Neuronal stem cell (in vitro differentiated cells): ENCODE measurements around the gene SCGN. TPM values are rescaled to one million over a fixed set of nuclear protein-coding genes. Genes with fewer than 3 reads are reported as not detected.

Source experiments
- DNase-seq: peaks from one replicate; pipeline ENCODE4 v3.0.0-alpha.2; 2013; ENCODE audit warnings: low spot score
- H2AFZ ChIP-seq: one replicate; pipeline ENCODE4 v1.6.1; 2013; ENCODE audit warnings: mild to moderate bottlenecking, low read length, inconsistent platforms
- H2AK5ac ChIP-seq: 2 replicates; pipeline ENCODE4 v1.6.1; 2013; ENCODE audit warnings: low read depth, mild to moderate bottlenecking, inconsistent platforms, low read length, moderate library complexity, mixed read lengths
- H2BK120ac ChIP-seq: 2 replicates; pipeline ENCODE4 v1.6.1; 2013; ENCODE audit warnings: low read depth, mild to moderate bottlenecking, inconsistent platforms, low read length, moderate library complexity, mixed read lengths
- H2BK12ac ChIP-seq: one replicate; pipeline ENCODE4 v1.6.1; 2013; ENCODE audit warnings: low read length, inconsistent platforms
- H2BK15ac ChIP-seq: 2 replicates; pipeline ENCODE4 v1.6.1; 2013; ENCODE audit warnings: mild to moderate bottlenecking, low read length, inconsistent platforms, mixed read lengths
- H2BK5ac ChIP-seq: one replicate; pipeline ENCODE4 v1.6.1; 2013; ENCODE audit warnings: inconsistent platforms, mild to moderate bottlenecking, low read length, moderate library complexity
- H3K14ac ChIP-seq: one replicate; pipeline ENCODE4 v1.6.1; 2013; ENCODE audit warnings: low read length, inconsistent platforms
- H3K18ac ChIP-seq: 2 replicates; pipeline ENCODE4 v1.6.1; 2013; ENCODE audit warnings: low read length, inconsistent platforms
- H3K23ac ChIP-seq: 2 replicates; pipeline ENCODE4 v1.6.1; 2013; ENCODE audit warnings: low read depth, mild to moderate bottlenecking, mixed read lengths, low read length, inconsistent platforms; ENCODE audit not compliant: poor library complexity
- H3K27ac ChIP-seq: replicated peaks from 3 replicates; pipeline ENCODE4 v1.5.1; 2013; ENCODE audit warnings: low read length, inconsistent platforms
- H3K27me3 ChIP-seq, 3 experiments: 2 replicates each; pipeline ENCODE4 v1.6.1; 2013; ENCODE audit warnings: low read length in 3 of 3, mild to moderate bottlenecking in 2 of 3, inconsistent platforms in 1 of 3, low read depth in 1 of 3, mixed read lengths in 1 of 3, moderate library complexity in 1 of 3; ENCODE audit not compliant: control insufficient read depth in 3 of 3, insufficient read depth in 3 of 3
- H3K36me3 ChIP-seq, 2 donors: replicated peaks in 1 of 2; 2 replicates each; pipeline ENCODE4 v1.6.1; 2013; ENCODE audit warnings: low read length in 2 of 2; ENCODE audit not compliant: control insufficient read depth in 2 of 2, insufficient read depth in 2 of 2
- H3K4ac ChIP-seq: 2 replicates; pipeline ENCODE4 v1.6.1; 2013; ENCODE audit warnings: inconsistent platforms, mild to moderate bottlenecking, low read length, moderate library complexity
- H3K4me1 ChIP-seq, 2 donors: 1 replicate in 1 of 2; 2 replicates in 1 of 2; pipeline ENCODE4 v1.6.1; 2013; ENCODE audit warnings: low read length in 2 of 2, low read depth in 1 of 2; ENCODE audit not compliant: control insufficient read depth in 2 of 2, insufficient read depth in 1 of 2
- H3K4me2 ChIP-seq: one replicate; pipeline ENCODE4 v1.6.1; 2013; ENCODE audit warnings: mild to moderate bottlenecking, low read length, inconsistent platforms; ENCODE audit not compliant: insufficient read depth, poor library complexity, severe bottlenecking
- H3K4me3 ChIP-seq, 2 donors: 2 replicates each; pipeline ENCODE4 v1.5.1; 2013; ENCODE audit warnings: low read length in 2 of 2, mild to moderate bottlenecking in 2 of 2, inconsistent platforms in 1 of 2, moderate library complexity in 1 of 2
- H3K79me1 ChIP-seq: one replicate; pipeline ENCODE4 v1.6.1; 2013; ENCODE audit warnings: low read depth, mild to moderate bottlenecking, inconsistent platforms, low read length, moderate library complexity
- H3K9ac ChIP-seq: one replicate; pipeline ENCODE4 v1.6.1; 2013; ENCODE audit warnings: mild to moderate bottlenecking, low read depth, low read length, inconsistent platforms; ENCODE audit not compliant: poor library complexity
- H3K9me3 ChIP-seq, 2 donors: replicated peaks in 1 of 2; 2 replicates each; pipeline versions ENCODE3 to v1.6.1; 2013; ENCODE audit warnings: low read length in 2 of 2, mild to moderate bottlenecking in 2 of 2, inconsistent platforms in 1 of 2, low read depth in 1 of 2, mixed read lengths in 1 of 2, moderate library complexity in 1 of 2; ENCODE audit not compliant: control insufficient read depth in 2 of 2, insufficient read depth in 1 of 2
- H4K8ac ChIP-seq: one replicate; pipeline ENCODE4 v1.6.1; 2013; ENCODE audit warnings: low read depth, mild to moderate bottlenecking, inconsistent platforms, low read length, moderate library complexity
- H4K91ac ChIP-seq: one replicate; pipeline ENCODE4 v1.6.1; 2013; ENCODE audit warnings: low read length, low read depth, mild to moderate bottlenecking, inconsistent platforms; ENCODE audit not compliant: poor library complexity
- WGBS, 2 donors: extraction: QIAGEN DNeasy Blood & Tissue Kit; methylation state at CpG; one replicate each; pipeline ENCODE4 v1.1.7; 2013; ENCODE audit warnings: missing lambda C conversion rate in 2 of 2, mixed read lengths in 1 of 2; ENCODE audit not compliant: insufficient read length in 2 of 2, insufficient replicate concordance in 1 of 2; ENCODE audit errors: extremely low coverage in 2 of 2; 5-methylcytosine and 5-hydroxymethylcytosine counted together
- polyA plus RNA-seq, 2 experiments: library from polyadenylated mRNA; stranded (reverse); fragments of 200-250 nt; gene quantifications; one replicate each; pipeline ENCODE4 v1.2.3, GENCODE V29; 2013

The SCGN gene, protein sequence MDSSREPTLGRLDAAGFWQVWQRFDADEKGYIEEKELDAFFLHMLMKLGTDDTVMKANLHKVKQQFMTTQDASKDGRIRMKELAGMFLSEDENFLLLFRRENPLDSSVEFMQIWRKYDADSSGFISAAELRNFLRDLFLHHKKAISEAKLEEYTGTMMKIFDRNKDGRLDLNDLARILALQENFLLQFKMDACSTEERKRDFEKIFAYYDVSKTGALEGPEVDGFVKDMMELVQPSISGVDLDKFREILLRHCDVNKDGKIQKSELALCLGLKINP
- polyA plus RNA-seq (2013, experiment 1 of 2): 0.03 TPM
- not detected for polyA plus RNA-seq (2013, experiment 2 of 2)

DNA sequence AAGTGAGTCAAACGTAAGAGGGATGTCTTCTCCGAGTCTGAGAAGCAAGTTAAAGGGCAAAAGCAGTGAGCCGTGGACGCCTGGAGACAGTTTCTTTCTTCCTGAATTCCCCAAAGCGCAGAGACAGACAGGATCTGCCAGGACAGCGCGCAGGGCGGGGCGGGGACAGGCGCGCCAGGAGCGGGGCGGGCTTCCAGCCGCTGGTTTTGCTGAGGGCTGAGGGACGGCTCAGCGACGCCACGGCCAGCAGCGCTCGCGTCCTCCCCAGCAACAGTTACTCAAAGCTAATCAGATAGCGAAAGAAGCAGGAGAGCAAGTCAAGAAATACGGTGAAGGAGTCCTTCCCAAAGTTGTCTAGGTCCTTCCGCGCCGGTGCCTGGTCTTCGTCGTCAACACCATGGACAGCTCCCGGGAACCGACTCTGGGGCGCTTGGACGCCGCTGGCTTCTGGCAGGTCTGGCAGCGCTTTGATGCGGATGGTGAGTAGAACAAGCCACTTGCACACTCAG, at the start of gene SCGN:
TSS of gene SCGN (plus strand) at position 209 of the 509 bp plus-strand sequence. CDS start at position 398, 189 bp downstream.
- H2BK120ac ChIP-seq: no peak within 1 kb of the TSS
- no peak within 1 kb of the TSS for H3K4ac ChIP-seq
- peak within 1 kb of the TSS; percentile 77 for H2AFZ ChIP-seq
- H3K4me2 ChIP-seq: peak within 1 kb of the TSS; percentile 85
- no peaks in the 10 kb centered on the region for H3K9me3 ChIP-seq
- no peak within 1 kb of the TSS for H3K18ac ChIP-seq
- H3K14ac ChIP-seq: no peak within 1 kb of the TSS
- no peak within 1 kb of the TSS for H3K27ac ChIP-seq
- no peak within 1 kb of the TSS for H4K91ac ChIP-seq
- no peak within 1 kb of the TSS for H2AK5ac ChIP-seq
- H2BK5ac ChIP-seq: no peak within 1 kb of the TSS
- H4K8ac ChIP-seq: no peak within 1 kb of the TSS
- H2BK12ac ChIP-seq: no peak within 1 kb of the TSS
- H3K4me3 ChIP-seq: peak within 1 kb of the TSS; percentile 14 to 58
- peak; percentile 81 for DNase-seq
- H3K23ac ChIP-seq: no peak within 1 kb of the TSS
- H2BK15ac ChIP-seq: no peak within 1 kb of the TSS
- no peaks in the 10 kb centered on the region for H3K36me3 ChIP-seq
- H3K4me1 ChIP-seq: peaks cover 0 to 3% of the 10 kb centered on the region in 2 donors
- no peak within 1 kb of the TSS for H3K9ac ChIP-seq
- WGBS, 2 donors: no CpG with 5 or more reads among the region's 35 CpGs
- no peaks in the 10 kb centered on the region for H3K79me1 ChIP-seq
- peaks cover 0 to 44% (median 9%) of the 10 kb centered on the region in 3 experiments for H3K27me3 ChIP-seq

DNA sequence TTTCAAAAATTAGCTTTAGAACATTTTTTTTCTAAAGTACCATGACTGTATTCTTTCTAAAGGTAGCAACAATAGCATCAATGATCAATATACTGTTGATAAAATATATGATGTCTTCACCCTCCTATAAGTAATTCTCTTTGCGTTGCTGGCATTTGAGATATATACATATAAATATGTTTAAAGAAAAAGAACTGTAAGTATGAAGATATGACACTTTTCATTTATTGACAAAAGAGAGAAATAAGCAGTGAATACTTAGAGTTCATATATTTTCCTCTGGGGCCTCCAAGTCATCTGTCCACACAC, 49.4 kb upstream of the SCGN start:
- WGBS, 2 donors: no CpG with 5 or more reads among the region's 1 CpG
- H3K18ac ChIP-seq: no peak overlapping the region
- no peaks in the 10 kb centered on the region for H3K27me3 ChIP-seq
- H2BK120ac ChIP-seq: no peak overlapping the region
- no peak overlapping the region for H4K91ac ChIP-seq
- H2BK15ac ChIP-seq: no peak overlapping the region
- H3K23ac ChIP-seq: no peak overlapping the region
- H3K9ac ChIP-seq: no peak overlapping the region
- no peak overlapping the region for H3K4me3 ChIP-seq
- no peak overlapping the region for H2BK12ac ChIP-seq
- no peak overlapping the region for H2AK5ac ChIP-seq
- H3K79me1 ChIP-seq: no peaks in the 10 kb centered on the region
- no peak for DNase-seq
- peaks cover 0 to 1% of the 10 kb centered on the region in 2 donors for H3K4me1 ChIP-seq
- no peak overlapping the region for H2AFZ ChIP-seq
- no peak overlapping the region for H3K4ac ChIP-seq
- no peak overlapping the region for H3K14ac ChIP-seq
- no peaks in the 10 kb centered on the region for H3K36me3 ChIP-seq
- H3K27ac ChIP-seq: no peak overlapping the region
- no peak overlapping the region for H4K8ac ChIP-seq
- no peak overlapping the region for H2BK5ac ChIP-seq
- no peak overlapping the region for H3K4me2 ChIP-seq
- H3K9me3 ChIP-seq: no peaks in the 10 kb centered on the region

DNA sequence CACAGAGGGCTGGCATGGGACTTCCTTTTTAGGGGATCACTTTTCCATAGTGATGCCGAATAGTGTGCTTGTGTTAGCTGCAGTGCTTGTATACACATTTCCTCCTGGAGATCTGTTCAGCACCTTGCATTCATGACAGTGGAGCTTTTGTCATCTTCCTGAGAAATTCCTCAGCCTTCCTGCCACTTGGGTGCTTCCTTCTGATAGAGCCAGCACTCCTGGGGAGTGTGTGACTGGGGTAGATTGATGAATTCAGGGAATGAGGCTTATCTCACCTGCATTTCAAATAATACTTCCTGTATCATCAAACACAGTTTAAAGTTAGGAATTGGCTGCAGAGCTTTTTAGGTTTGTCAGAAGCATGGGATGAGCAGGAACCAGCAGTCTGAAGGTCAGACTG, 48.8 kb upstream of the SCGN start:
- H3K14ac ChIP-seq: no peak overlapping the region
- DNase-seq: no peak
- no peaks in the 10 kb centered on the region for H3K36me3 ChIP-seq
- H3K79me1 ChIP-seq: no peaks in the 10 kb centered on the region
- no peak overlapping the region for H4K8ac ChIP-seq
- H3K9me3 ChIP-seq: no peaks in the 10 kb centered on the region
- H3K9ac ChIP-seq: no peak overlapping the region
- no peak overlapping the region for H3K4ac ChIP-seq
- no peak overlapping the region for H3K4me2 ChIP-seq
- H3K27me3 ChIP-seq: no peaks in the 10 kb centered on the region
- no peak overlapping the region for H4K91ac ChIP-seq
- H2AFZ ChIP-seq: no peak overlapping the region
- H2BK15ac ChIP-seq: no peak overlapping the region
- H2BK5ac ChIP-seq: no peak overlapping the region
- peaks cover 0 to 1% of the 10 kb centered on the region in 2 donors for H3K4me1 ChIP-seq
- no peak overlapping the region for H2AK5ac ChIP-seq
- no peak overlapping the region for H3K27ac ChIP-seq
- WGBS, 2 donors: no CpG with 5 or more reads among the region's 1 CpG
- H2BK12ac ChIP-seq: no peak overlapping the region
- H3K18ac ChIP-seq: no peak overlapping the region
- no peak overlapping the region for H3K23ac ChIP-seq
- H3K4me3 ChIP-seq: no peak overlapping the region
- H2BK120ac ChIP-seq: no peak overlapping the region

DNA sequence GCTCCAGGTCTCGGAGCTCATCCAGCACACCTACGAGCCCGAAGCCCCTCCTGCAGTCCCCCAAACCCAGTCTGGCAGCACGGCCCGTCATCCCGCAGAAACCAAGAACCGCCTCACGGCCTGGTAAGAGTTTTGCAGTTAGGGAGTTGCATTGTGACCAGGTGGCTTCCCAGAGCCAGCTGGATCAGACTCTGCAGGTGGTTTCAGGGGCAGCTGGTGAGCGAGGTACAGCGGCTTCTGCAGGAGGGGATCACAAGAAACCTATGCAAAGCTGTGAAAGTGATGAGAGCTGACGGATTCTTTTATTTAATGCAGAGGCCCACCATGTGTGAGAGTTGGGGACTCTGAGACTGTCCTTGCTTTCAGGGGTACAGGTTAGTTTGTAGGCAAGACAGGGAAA, 45.9 kb upstream of the SCGN start:
- Histone ChIP-seq H3K4me2 (no peak overlapping the region), H2BK5ac (no peak overlapping the region), H2BK15ac (no peak overlapping the region), H3K27me3 (no peaks in the 10 kb centered on the region), H4K8ac (no peak overlapping the region), H2BK12ac (no peak overlapping the region), H4K91ac (no peak overlapping the region), H3K27ac (no peak overlapping the region), H2BK120ac (no peak overlapping the region), H3K36me3 (no peaks in the 10 kb centered on the region), H3K9ac (no peak overlapping the region), H3K4me3 (no peak overlapping the region), H3K23ac (no peak overlapping the region), H2AK5ac (no peak overlapping the region), H3K79me1 (no peaks in the 10 kb centered on the region), H3K18ac (no peak overlapping the region), H3K14ac (no peak overlapping the region), H3K4ac (no peak overlapping the region), H3K4me1 (peaks cover 0 to 1% of the 10 kb centered on the region in 2 donors), H3K9me3 (no peaks in the 10 kb centered on the region), H2AFZ (no peak overlapping the region)
- no peak for DNase-seq
- WGBS, 2 donors: no CpG with 5 or more reads among the region's 11 CpGs
